Measurements from ENCODE around the gene VKORC1L1.

- TF ChIP-seq CTCF (IDR thresholded peaks at IDR 0.05; ENCODE audit: low read depth, low read length) (no peak), EZH2phosphoT487 (IDR thresholded peaks at IDR 0.05; ENCODE audit: low read depth) (no peak)
These were observed 52.2 kb downstream of the VKORC1L1 start for GRCh38 chr7:65925040-65925439.

Data from OCI-LY3 (cell line).